WTC11 (cell line): ENCODE data around the gene BTBD9. TPM values are rescaled to one million over a fixed set of nuclear protein-coding genes. Genes with fewer than 3 reads are reported as not detected.

Experiments used
- ATAC-seq: fragments of 200-7000 bp; cut with Tn5 transposase; 2 replicates; pipeline ENCODE4 v1.10.0; 2021; ENCODE audit warnings: mild to moderate bottlenecking, moderate library complexity
- CTCF ChIA-PET: fragments of 300-600 bp; sonication (Branson Sonifier 250); formaldehyde crosslinking; loops from one replicate; lab custom pipeline; 2021; ENCODE audit warnings: antibody characterized with exemption; lab: Charles Lee
- POLR2A ChIA-PET: fragments of 350-600 bp; sonication (Branson Sonifier 250); formaldehyde crosslinking; loops from one replicate; lab custom pipeline; 2021; ENCODE audit warnings: antibody characterized with exemption; lab: Charles Lee
- DNase-seq: peaks from one replicate; pipeline ENCODE4 v3.0.0; 2021; ENCODE audit warnings: low spot score
- H3K27ac Mint-ChIP-seq: 2 replicates; pipeline ENCODE4 v1.8.0; 2021; ENCODE audit warnings: mixed read lengths
- H3K27me3 Mint-ChIP-seq: 2 replicates; pipeline ENCODE4 v1.8.0; 2021; ENCODE audit warnings: low read depth, mild to moderate bottlenecking, moderate library complexity, mixed read lengths
- H3K36me3 Mint-ChIP-seq: 2 replicates; pipeline ENCODE4 v1.8.0; 2021; ENCODE audit warnings: mixed read lengths
- H3K4me1 Mint-ChIP-seq: 2 replicates; pipeline ENCODE4 v1.8.0; 2022; ENCODE audit warnings: mixed read lengths
- H3K4me3 Mint-ChIP-seq: 2 replicates; pipeline ENCODE4 v1.8.0; 2021; ENCODE audit warnings: mild to moderate bottlenecking, moderate library complexity, mixed read lengths
- H3K9me3 Mint-ChIP-seq: 2 replicates; pipeline ENCODE4 v1.8.0; 2021; ENCODE audit warnings: mixed read lengths
- ATF6 ChIP-seq: sonication (generic); formaldehyde crosslinking; IDR thresholded peaks from 2 replicates; pipeline ENCODE4 v1.8.1; 2023; ENCODE audit warnings: mild to moderate bottlenecking, missing genetic modification reagents
- E2F1 ChIP-seq: sonication (generic); formaldehyde crosslinking; IDR thresholded peaks from 2 replicates; pipeline ENCODE4 v1.8.0; 2022; ENCODE audit warnings: mild to moderate bottlenecking, missing genetic modification reagents
- EMX1 ChIP-seq: fragments of 250-450 bp; sonication (Bioruptor Pico); IDR thresholded peaks from 2 replicates; pipeline ENCODE4 v1.8.0; 2021; ENCODE audit warnings: mild to moderate bottlenecking
- ESRRA ChIP-seq: sonication (generic); formaldehyde crosslinking; IDR thresholded peaks from 2 replicates; pipeline ENCODE4 v1.8.1; 2022; ENCODE audit warnings: mild to moderate bottlenecking, missing genetic modification reagents, borderline replicate concordance
- FOXP4 ChIP-seq: sonication (generic); formaldehyde crosslinking; IDR thresholded peaks from 2 replicates; pipeline ENCODE4 v1.8.0; 2022; ENCODE audit warnings: mild to moderate bottlenecking, missing genetic modification reagents
- GABPB1 ChIP-seq: sonication (generic); formaldehyde crosslinking; IDR thresholded peaks from 2 replicates; pipeline ENCODE4 v1.8.1; 2023; ENCODE audit warnings: mild to moderate bottlenecking, missing genetic modification reagents
- JAZF1 ChIP-seq: fragments of 250-450 bp; sonication (Bioruptor Pico); IDR thresholded peaks from 2 replicates; pipeline ENCODE4 v1.9.0; 2021; ENCODE audit warnings: moderate library complexity, mild to moderate bottlenecking, inconsistent platforms
- NR2C2 ChIP-seq: sonication (generic); formaldehyde crosslinking; IDR thresholded peaks from 2 replicates; pipeline ENCODE4 v1.8.0; 2022; ENCODE audit warnings: mild to moderate bottlenecking, missing genetic modification reagents
- PREB ChIP-seq: sonication (generic); formaldehyde crosslinking; IDR thresholded peaks from 2 replicates; pipeline ENCODE4 v1.8.1; 2022; ENCODE audit warnings: mild to moderate bottlenecking, missing genetic modification reagents, moderate library complexity, borderline replicate concordance
- SOX15 ChIP-seq: fragments of 250-450 bp; sonication (Bioruptor Pico); IDR thresholded peaks from 2 replicates; pipeline ENCODE4 v1.9.0; 2021; ENCODE audit warnings: mild to moderate bottlenecking
- TEAD4 ChIP-seq: sonication (generic); formaldehyde crosslinking; IDR thresholded peaks from 2 replicates; pipeline ENCODE4 v1.8.0; 2022; ENCODE audit warnings: mild to moderate bottlenecking, missing genetic modification reagents
- ZBTB43 ChIP-seq: sonication (generic); formaldehyde crosslinking; IDR thresholded peaks from 2 replicates; pipeline ENCODE4 v1.8.1; 2023; ENCODE audit warnings: mild to moderate bottlenecking, missing genetic modification reagents
- ZNF317 ChIP-seq: sonication (generic); formaldehyde crosslinking; IDR thresholded peaks from 2 replicates; pipeline ENCODE4 v1.8.1; 2023; ENCODE audit warnings: low read depth, mild to moderate bottlenecking, moderate library complexity, missing genetic modification reagents, borderline replicate concordance
- ZNF396 ChIP-seq: fragments of 250-450 bp; sonication (Bioruptor Pico); IDR thresholded peaks from 2 replicates; pipeline ENCODE4 v1.8.0; 2021; ENCODE audit warnings: mild to moderate bottlenecking, moderate library complexity, borderline replicate concordance
- ZSCAN18 ChIP-seq: fragments of 250-450 bp; sonication (Bioruptor Pico); IDR thresholded peaks from 2 replicates; pipeline ENCODE4 v2.1.2; 2022; ENCODE audit warnings: mild to moderate bottlenecking, moderate library complexity
- total RNA-seq: library from RNA; stranded (reverse); gene quantifications from 3 replicates; pipeline ENCODE4 v1.2.3, GENCODE V29; 2021

BTBD9 gene
- total RNA-seq, 1 experiment from 2014 or later: 4.2 TPM

- no peak for TF ChIP-seq FOXP4 (CRISPR knock-in tag)
- TF ChIP-seq, all 79 proteins: peak for 0
Observed at GRCh38 chr6:38554700-38555413, 84.9 kb downstream of the BTBD9 start (continued).

GRCh38 chr6:38554014-38554413 lies 85.7 kb downstream of the BTBD9 start:
- Mint-ChIP-seq H3K27ac (no peak overlapping the region), H3K4me1 (no peaks in the 10 kb centered on the region), H3K36me3 (no peaks in the 10 kb centered on the region), H3K27me3 (no peaks in the 10 kb centered on the region), H3K9me3 (no peaks in the 10 kb centered on the region), H3K4me3 (no peak overlapping the region)
- ChIA-PET POLR2A (no interaction called here), CTCF (no interaction called here)
- DNase-seq (no peak), ATAC-seq (no peak)
- TF ChIP-seq GABPB1 (CRISPR knock-in tag) (no peak), SOX15 (CRISPR knock-in tag) (no peak)

- Mint-ChIP-seq H3K4me3 (no peak overlapping the region), H3K27me3 (no peaks in the 10 kb centered on the region), H3K4me1 (no peaks in the 10 kb centered on the region), H3K9me3 (no peaks in the 10 kb centered on the region), H3K36me3 (no peaks in the 10 kb centered on the region), H3K27ac (no peak overlapping the region)
- no peak for DNase-seq
- TF ChIP-seq PREB (CRISPR knock-in tag) (no peak), JAZF1 (CRISPR knock-in tag) (no peak), E2F1 (CRISPR knock-in tag) (no peak), ESRRA (CRISPR knock-in tag) (no peak), NR2C2 (CRISPR knock-in tag) (no peak), ZNF317 (no peak), ZNF396 (CRISPR knock-in tag) (no peak), ZBTB43 (CRISPR knock-in tag) (no peak), EMX1 (CRISPR knock-in tag) (no peak), ZSCAN18 (CRISPR knock-in tag) (no peak), ATF6 (no peak), TEAD4 (CRISPR knock-in tag) (no peak)
- CTCF ChIA-PET: interaction anchor here (0.8 to 1.0 kb wide), 2 partner anchors 221 to 383 kb away, joined by 3 read pairs; no protein-coding TSS in a partner anchor
- ATAC-seq: no peak
- POLR2A ChIA-PET: no interaction called here
Observed at GRCh38 chr6:38552121-38552520, 87.6 kb downstream of the BTBD9 start.
